Thyroid gland (tissue), 4 donors: Measurements from ENCODE around the gene PPP1R9A. TPM values are rescaled to one million over a fixed set of nuclear protein-coding genes. Genes with fewer than 3 reads are reported as not detected.

Experiments used
- DNase-seq, 2 donors: peaks; one replicate each; pipeline ENCODE4 v3.0.0-alpha.2; 2019
- H3K27ac ChIP-seq, 3 donors: fragments of 200-600 bp; sonication (generic); 1 replicate in 2 of 3; 2 replicates in 1 of 3; pipeline ENCODE4 v1.5.1; 2016 to 2019; ENCODE audit warnings: mild to moderate bottlenecking in 1 of 3, moderate library complexity in 1 of 3
- H3K27me3 ChIP-seq: fragments of 200-600 bp; sonication (generic); one replicate; pipeline ENCODE4 v1.5.1; 2019
- H3K36me3 ChIP-seq, 2 donors: fragments of 200-600 bp; sonication (generic); one replicate each; pipeline ENCODE4 v1.5.1; 2016 to 2019
- H3K4me1 ChIP-seq, 2 donors: fragments of 200-600 bp; sonication (generic); one replicate each; pipeline ENCODE4 v1.5.1; 2017 to 2019
- H3K4me3 ChIP-seq, 3 donors: fragments of 200-600 bp; sonication (generic); replicated peaks in 1 of 3; 1 replicate in 2 of 3; 2 replicates in 1 of 3; pipeline ENCODE4 v1.5.1; 2016; ENCODE audit warnings: mild to moderate bottlenecking in 1 of 3
- H3K9me3 ChIP-seq: fragments of 200-600 bp; sonication (generic); one replicate; pipeline ENCODE4 v1.5.1; 2017
- POLR2A ChIP-seq, 2 donors: fragments of 450-650 bp; IDR thresholded peaks; one replicate each; pipeline ENCODE4 v1.6.1; 2017; ENCODE audit warnings: antibody characterized with exemption in 2 of 2, mild to moderate bottlenecking in 2 of 2, moderate library complexity in 1 of 2
- WGBS, 2 donors: methylation state at CpG; one replicate each; pipeline ENCODE4 v1.1.5; 2017; 5-methylcytosine and 5-hydroxymethylcytosine counted together
- intact Hi-C: fragments of 100-400 bp; cut with DNase I; formaldehyde crosslinking; loops from one replicate; pipeline ENCODE4 v1.15.1; 2023
- total RNA-seq, 4 donors: library from RNA; depleted of rRNA; stranded (reverse); fragments of >200 nt; gene quantifications; one replicate each; pipeline ENCODE4 v1.2.3, GENCODE V29; 2016
- TF ChIP-seq, protein P1 (sequence below), 6 experiments: fragments of 200-600 bp in 3 of 6; fragments of 450-650 bp in 3 of 6; sonication (generic) in 3 of 6; IDR thresholded peaks; one replicate each; pipeline ENCODE4 v1.5.1; 2016 to 2019; ENCODE audit warnings: antibody characterized with exemption in 6 of 6, mild to moderate bottlenecking in 2 of 6, inconsistent platforms in 1 of 6, moderate library complexity in 1 of 6

The PPP1R9A gene
- total RNA-seq, 4 donors from 2014 or later, result 38.8 to 89.6 (median 45.5) TPM

DNA sequence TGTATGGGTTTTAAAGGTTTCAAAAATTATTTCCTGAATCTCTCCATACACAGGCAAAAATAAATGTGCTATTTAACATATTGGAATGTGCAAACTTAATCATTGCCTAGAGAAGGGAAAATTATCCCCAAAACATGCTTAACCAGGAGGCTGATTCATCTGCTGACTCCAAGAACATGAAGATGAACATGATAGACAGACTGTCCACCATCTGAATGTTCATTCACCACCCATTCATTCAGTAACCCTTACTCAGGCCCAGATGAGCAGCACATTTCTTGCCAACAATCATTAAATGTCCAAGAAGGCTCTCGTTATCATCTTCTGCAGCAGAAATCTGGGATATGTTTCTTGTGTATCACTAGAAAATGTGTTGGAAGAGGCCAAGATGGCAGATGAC, 110.6 kb downstream of the PPP1R9A start:
- Histone ChIP-seq H3K36me3 (no peaks in the 10 kb centered on the region), H3K27ac (no peak overlapping the region), H3K4me1 (no peaks in the 10 kb centered on the region), H3K4me3 (no peak overlapping the region), H3K9me3 (no peaks in the 10 kb centered on the region), H3K27me3 (no peaks in the 10 kb centered on the region)
- 67 to 86% methylated on average over 1 of the region's 1 CpG for WGBS, 2 donors
- TF ChIP-seq, protein P1, sequence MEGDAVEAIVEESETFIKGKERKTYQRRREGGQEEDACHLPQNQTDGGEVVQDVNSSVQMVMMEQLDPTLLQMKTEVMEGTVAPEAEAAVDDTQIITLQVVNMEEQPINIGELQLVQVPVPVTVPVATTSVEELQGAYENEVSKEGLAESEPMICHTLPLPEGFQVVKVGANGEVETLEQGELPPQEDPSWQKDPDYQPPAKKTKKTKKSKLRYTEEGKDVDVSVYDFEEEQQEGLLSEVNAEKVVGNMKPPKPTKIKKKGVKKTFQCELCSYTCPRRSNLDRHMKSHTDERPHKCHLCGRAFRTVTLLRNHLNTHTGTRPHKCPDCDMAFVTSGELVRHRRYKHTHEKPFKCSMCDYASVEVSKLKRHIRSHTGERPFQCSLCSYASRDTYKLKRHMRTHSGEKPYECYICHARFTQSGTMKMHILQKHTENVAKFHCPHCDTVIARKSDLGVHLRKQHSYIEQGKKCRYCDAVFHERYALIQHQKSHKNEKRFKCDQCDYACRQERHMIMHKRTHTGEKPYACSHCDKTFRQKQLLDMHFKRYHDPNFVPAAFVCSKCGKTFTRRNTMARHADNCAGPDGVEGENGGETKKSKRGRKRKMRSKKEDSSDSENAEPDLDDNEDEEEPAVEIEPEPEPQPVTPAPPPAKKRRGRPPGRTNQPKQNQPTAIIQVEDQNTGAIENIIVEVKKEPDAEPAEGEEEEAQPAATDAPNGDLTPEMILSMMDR (IDR thresholded peaks at IDR 0.05), result no peak
- TF ChIP-seq POLR2A (IDR thresholded peaks at IDR 0.05), result no peak
- intact Hi-C loops, result no loop called here
- DNase-seq, result no peak

DNA sequence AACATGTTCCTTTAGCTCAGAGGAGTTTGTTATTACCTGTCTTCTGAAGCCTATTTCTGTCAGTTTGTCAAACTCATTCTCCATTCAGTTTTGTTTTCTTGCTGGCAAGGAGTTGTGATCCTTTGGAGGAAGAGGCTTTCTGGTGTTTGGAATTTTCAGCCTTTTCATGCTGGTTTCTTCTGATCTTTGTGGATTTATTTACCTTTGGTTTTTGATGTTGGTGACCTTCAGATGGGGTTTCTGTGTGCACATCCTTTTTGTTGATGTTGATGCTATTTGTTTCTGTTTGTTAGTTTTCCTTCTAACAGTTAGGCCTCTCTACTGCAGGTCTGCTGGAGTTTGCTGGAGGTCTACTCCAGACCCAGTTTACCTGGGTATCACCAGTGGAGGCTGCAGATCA, 118.6 kb downstream of the PPP1R9A start:
- H3K27ac ChIP-seq, result no peak overlapping the region
- H3K4me1 ChIP-seq, result peaks cover 0 to 5% of the 10 kb centered on the region in 2 donors
- DNase-seq, result no peak
- no peaks in the 10 kb centered on the region for H3K9me3 ChIP-seq
- no peak overlapping the region for H3K4me3 ChIP-seq
- intact Hi-C loops, result no loop called here
- no peaks in the 10 kb centered on the region for H3K27me3 ChIP-seq
- no peak for TF ChIP-seq POLR2A (IDR thresholded peaks at IDR 0.05)
- TF ChIP-seq, protein P1 (IDR thresholded peaks at IDR 0.05), result no peak
- no peaks in the 10 kb centered on the region for H3K36me3 ChIP-seq

DNA sequence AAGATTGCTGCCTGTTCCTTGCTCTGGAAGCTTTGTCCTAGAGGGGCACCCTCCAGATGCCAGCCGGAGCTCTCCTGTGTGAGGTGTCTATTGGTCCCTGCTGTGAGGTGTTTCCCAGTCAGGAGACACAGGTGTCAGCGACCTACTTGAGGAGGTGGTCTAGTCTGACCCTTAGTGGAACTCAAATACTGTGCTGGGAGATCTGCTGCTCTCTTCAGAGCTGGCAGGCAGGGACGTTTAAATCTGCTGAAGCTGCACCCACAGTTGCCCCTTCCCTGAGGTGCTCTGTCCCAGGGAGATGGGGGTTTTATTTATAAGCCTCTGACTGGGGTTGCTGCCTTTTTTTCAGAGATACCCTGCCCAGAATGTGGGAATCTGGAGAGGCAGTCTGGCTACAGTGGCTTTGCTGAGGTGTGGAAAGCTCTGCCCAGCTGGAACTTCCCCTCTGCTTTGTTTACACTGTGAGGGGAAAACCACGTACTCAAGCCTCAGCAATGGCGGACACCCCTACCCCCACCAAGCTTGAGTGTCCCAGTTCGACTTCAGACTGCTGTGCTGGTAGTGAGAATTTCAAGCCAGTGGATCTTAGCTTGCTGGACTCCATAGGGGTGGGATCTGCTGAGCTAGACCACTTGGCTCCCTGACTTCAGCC, 119.2 kb downstream of the PPP1R9A start:
- H3K4me1 ChIP-seq, result peaks cover 0 to 5% of the 10 kb centered on the region in 2 donors
- no peak for TF ChIP-seq POLR2A (IDR thresholded peaks at IDR 0.05)
- TF ChIP-seq, protein P1 (IDR thresholded peaks at IDR 0.05), result no peak
- peak; percentile 40 to 46 for DNase-seq
- no peaks in the 10 kb centered on the region for H3K9me3 ChIP-seq
- intact Hi-C loops, result no loop called here
- no peak overlapping the region for H3K4me3 ChIP-seq
- WGBS, 2 donors, result 55 to 63% methylated on average over 5 to 6 of the region's 6 CpGs
- no peak overlapping the region for H3K27ac ChIP-seq
- H3K36me3 ChIP-seq, result no peaks in the 10 kb centered on the region
- H3K27me3 ChIP-seq, result no peaks in the 10 kb centered on the region

DNA sequence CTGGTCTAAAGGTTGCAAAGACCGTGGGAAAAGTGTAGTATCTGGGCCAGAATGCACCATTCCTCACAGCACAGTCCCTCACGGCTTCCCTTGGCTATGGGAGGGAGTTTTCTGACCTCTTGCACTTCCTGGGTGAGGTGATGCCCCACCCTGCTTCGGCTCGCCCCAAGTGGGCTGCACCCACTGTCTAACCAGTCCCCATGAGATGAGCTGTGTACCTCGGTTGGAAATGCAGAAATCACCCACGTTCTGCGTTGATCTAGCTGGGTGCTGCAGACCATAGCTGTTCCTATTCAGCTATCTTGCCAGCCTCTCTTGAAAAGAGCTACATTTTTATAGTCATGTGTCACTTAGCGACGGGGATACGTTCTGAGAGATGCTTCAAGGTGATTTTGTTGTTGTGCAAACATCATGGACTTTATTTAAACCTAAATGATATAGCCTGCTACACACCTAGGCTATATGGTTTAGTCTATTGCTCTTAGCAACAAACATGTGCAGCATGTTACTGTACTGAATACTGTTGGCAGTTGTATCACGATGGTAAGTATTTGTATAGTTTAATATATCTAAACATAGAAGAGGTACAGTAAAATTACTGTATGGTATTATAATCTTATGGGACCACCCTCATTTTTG, 120.0 kb downstream of the PPP1R9A start:
- no peaks in the 10 kb centered on the region for H3K27me3 ChIP-seq
- intact Hi-C loops, result no loop called here
- peaks cover 0 to 5% of the 10 kb centered on the region in 2 donors for H3K4me1 ChIP-seq
- 84 to 86% methylated on average over 11 of the region's 11 CpGs for WGBS, 2 donors
- no peaks in the 10 kb centered on the region for H3K9me3 ChIP-seq
- TF ChIP-seq POLR2A (IDR thresholded peaks at IDR 0.05), result no peak
- TF ChIP-seq, protein P1 (IDR thresholded peaks at IDR 0.05), result no peak
- no peak overlapping the region for H3K27ac ChIP-seq
- H3K4me3 ChIP-seq, result no peak overlapping the region
- no peak for DNase-seq
- H3K36me3 ChIP-seq, result no peaks in the 10 kb centered on the region

DNA sequence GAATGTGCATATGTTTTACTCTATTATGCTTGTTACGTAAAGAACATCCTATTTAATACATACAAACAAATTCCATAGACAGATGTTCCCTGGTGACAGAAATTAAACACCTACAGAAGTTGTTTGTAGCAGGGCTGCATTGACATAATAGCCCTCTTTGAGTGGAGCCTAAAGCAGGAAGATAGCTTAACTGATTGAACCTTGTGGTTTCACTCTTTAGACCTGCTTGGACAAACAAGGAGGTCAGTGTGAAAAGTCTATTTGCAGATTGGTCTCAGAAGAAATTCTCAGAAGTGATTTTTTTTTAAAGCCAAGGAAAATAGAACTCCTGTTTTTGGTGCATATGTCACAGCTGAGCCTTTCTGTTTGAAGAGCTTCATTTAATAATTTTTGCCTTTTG, 121.3 kb downstream of the PPP1R9A start:
- DNase-seq, result no peak
- Histone ChIP-seq H3K4me1 (peaks cover 0 to 5% of the 10 kb centered on the region in 2 donors), H3K9me3 (no peaks in the 10 kb centered on the region), H3K27me3 (no peaks in the 10 kb centered on the region), H3K36me3 (no peaks in the 10 kb centered on the region), H3K27ac (no peak overlapping the region), H3K4me3 (no peak overlapping the region)
- TF ChIP-seq, protein P1 (IDR thresholded peaks at IDR 0.05), result no peak
- no peak for TF ChIP-seq POLR2A (IDR thresholded peaks at IDR 0.05)
- intact Hi-C loops, result no loop called here
- 95 to 96% methylated on average over 1 of the region's 1 CpG for WGBS, 2 donors
